Activated CD4-positive, alpha-beta T cell treated with anti-CD3 and anti-CD28 coated beads, Interleukin-2, amount 50 U/mL, for 16 hours (primary cell): Measurements from ENCODE around the gene PRKAR2B.
"Not testable (repeated sequence)": the region's sequence is repeated elsewhere in the genome, so short reads cannot be mapped to it uniquely, and the experiment has no call there.

Source experiments
- DNase-seq: peaks from one replicate; pipeline ENCODE4 v3.0.0-alpha.2; 2020

PRKAR2B gene

DNA sequence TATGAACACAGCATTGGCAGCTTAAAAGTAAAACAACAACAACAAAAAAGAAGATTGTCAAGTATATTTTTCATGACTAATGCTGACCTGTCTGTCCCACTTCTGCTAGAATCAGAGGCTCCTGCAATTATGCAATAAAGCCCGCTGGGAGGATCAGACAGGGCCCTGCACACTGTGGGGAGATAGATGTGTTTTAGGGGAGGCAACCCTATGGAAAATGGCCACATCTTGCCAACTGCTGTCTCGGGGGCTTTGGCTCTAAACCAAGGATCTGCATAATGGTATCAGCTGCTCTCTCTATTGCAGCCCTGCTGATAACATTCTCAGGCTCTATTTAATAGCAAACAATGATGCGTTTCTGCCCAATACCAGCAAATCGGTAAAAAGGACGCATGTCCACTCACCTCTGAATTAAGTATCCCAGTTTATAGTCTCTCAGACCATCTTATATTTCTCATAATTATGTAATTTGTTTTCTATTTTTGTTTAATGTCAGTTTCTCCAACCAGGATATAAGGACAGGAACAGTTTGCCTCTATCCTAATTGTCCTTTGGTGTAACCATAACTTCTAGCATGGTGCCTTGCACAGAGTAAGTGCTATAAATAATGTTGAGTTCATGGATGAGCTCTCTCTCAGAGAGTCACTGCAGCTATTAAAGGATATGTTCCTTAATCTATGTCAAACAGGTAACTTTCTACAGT, 15.3 kb upstream of the PRKAR2B start:
- no peak for DNase-seq

DNA sequence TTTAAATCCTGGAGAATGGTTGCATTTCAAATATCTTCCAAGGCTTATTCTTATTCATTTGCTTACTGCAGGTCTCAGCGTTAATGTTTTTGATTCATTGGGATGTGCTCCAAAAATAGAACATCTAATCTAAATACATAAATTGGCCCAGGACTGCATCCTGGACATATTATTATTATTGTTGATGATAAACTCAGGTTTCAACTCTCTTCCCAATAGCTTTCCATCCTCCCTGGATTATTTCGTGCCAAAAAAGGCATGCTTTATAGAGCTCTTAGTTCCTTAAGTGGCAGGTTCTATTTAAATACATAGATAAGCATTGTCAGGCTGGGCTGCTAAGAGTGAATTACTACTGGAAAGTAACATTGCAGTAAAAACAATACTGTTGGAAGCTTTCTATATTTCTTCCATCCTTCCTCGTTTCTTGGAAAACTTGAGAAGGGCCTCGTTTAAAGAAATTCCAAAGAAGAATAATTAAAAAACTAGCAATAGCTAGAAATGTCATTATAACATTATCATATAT, 14.7 kb upstream of the PRKAR2B start:
- no peak for DNase-seq

GRCh38 chr7:107032050-107032449, 12.5 kb upstream of the PRKAR2B start:
- DNase-seq, result no peak

- DNase-seq, result no peak
Observed at GRCh38 chr7:107032720-107033438, 11.6 kb upstream of the PRKAR2B start.

DNA sequence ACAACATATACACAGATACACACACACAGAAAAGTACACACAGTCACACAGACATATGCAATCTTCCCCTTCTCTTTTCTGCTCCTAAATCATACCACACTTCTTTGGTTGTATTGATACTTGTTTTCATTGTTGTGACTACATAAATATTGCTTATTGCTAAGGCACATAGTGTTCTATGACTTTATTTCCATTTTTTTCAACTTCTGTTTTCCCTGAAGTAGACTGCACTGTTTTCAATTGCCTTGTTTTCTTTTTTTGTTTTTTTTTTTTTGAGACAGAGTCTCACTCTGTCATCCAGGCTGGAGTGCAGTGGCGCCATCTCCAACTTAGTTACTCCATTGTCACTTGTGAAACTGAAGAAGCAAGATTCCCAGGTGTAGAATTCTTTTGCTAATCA, 10.0 kb upstream of the PRKAR2B start:
- no peak for DNase-seq

DNA sequence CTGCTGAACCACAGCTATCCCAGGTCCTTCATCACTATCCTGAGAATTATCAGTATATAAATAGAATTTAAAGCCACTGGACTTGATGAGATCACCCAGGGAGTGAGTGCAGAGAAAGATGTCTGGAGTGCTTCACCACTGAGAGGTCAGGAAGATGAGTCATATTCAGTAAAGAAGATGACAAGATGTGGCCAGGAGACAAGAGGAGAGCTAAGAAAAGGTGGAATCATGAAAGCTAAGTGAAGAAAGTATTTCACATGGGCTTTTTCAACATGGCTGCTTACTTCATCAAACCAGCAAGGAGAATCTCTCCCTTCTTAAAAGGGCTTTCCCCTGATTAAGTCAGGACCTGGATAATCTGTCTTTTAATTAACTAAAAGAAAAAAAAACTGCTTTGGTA, 9.1 kb upstream of the PRKAR2B start:
- DNase-seq, result no peak

DNA sequence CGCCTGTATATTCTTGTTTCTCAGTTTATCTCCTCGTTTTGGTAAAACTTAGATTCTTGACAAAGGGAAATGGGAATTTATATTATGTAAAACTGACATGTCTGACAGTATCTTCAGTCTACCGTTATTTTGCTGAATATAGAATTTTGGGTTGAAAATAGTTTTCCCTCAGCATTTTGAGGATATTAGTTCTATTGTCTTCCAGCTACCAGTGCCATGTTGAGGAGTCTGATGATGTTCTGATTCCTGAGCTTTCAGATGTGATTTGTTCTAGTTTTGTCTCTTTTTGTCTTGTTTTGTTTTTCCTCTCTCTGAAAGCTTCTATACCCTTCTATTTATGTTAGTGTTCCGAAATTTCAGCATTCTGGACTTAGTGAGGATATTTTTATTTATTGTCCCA, 8.0 kb upstream of the PRKAR2B start:
- no peak for DNase-seq

GRCh38 chr7:107037717-107038603, 6.5 kb upstream of the PRKAR2B start:
- DNase-seq, result no peak

DNA sequence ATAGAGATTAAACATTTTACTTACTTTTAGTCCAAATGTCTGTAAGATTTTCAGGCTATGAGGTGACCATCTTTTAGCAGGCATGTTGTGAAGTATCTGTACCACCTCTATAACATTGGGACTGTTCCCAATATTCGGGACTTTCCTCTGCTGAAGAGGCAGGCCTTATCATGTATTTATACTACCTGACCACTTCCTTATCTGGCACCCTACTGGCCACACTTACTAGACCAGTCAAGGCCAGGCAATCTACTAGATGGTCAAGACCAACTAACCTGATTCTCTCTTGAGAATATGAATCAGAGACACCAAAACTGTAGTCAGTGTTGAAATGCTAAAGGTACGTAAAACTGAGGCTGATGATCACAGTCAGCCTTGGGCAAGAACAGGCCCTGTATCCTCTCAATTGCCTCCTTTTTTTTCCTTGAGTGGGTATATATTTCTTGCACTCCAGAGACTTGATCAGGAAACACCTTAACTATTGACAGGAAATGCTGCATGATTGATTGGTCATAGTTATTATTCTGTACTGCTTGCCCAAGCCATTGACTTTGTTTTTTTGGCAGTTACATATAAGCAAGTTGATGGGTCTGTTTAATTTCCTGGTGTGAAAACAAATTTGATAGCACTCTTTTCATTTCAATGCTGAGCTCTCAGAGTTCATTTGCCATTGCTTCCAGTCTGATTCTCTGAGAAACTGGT, 5.2 kb upstream of the PRKAR2B start:
- DNase-seq, result no peak

GRCh38 chr7:107041097-107041496, 3.4 kb upstream of the PRKAR2B start:
- no peak for DNase-seq

- DNase-seq, result not testable (repeated sequence)
Observed at GRCh38 chr7:107041764-107042163, 2.7 kb upstream of the PRKAR2B start.

GRCh38 chr7:107042326-107042910, 2.1 kb upstream of the PRKAR2B start:
- not testable (repeated sequence) for DNase-seq

DNA sequence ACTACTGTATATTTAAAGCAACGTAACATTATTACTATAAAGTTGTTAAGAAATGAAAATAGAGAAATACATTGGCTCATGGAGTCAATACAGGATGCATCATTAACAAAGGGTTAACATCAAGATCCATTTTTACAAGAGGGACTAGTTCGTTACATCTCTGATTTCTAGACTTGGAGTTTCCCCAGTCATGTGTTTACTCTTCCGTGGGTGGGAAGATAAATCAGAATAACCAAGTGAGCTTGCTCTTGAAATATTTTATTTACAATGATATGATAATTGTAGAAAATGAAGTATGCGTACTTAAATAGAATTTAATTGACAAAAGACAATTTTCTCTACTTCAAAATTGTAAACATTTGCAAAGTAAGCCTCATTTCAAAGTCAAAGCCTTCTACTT, 1.0 kb upstream of the PRKAR2B start:
- DNase-seq, result no peak

- no peak for DNase-seq
Observed at GRCh38 chr7:107043921-107044346, 571 bp upstream of the PRKAR2B start.

DNA sequence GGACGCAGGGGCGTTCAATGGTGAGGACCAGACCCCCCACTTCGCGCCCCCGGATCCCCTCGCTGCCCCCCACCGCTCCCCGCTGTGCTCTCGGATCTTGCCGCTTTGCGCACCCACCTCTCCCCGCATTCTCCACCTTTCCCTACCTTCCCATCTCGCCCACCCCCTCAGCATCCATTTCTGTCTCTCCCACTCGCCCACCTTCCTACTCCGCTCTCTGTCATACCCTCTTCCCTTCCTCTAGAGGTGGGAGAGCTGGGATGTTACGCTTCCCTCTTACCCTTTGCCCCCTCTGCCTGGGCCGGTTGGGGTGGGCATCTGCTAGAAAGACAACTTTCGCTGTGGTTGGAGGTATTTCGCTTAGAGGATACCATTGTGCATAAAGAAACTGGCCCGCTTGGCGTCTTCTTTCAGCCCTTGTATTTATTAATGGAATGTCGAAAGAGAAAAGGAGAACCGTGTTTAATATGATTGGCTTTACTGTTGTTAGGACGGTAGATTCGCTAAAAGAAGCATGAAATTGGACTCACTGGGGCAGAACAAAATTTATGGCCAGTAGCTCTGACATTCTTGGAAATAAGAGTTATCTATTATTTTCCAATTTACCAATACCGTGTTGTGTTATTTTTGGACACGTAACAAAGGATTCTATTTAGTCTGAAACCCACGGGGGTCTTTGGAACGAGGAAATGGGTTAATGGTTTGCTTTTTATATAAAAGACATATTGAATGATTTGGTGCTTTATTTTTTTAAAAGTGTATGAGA, 873 bp downstream of the PRKAR2B start:
- DNase-seq, result no peak

GRCh38 chr7:107045980-107046379, 1.5 kb downstream of the PRKAR2B start:
- DNase-seq, result no peak

DNA sequence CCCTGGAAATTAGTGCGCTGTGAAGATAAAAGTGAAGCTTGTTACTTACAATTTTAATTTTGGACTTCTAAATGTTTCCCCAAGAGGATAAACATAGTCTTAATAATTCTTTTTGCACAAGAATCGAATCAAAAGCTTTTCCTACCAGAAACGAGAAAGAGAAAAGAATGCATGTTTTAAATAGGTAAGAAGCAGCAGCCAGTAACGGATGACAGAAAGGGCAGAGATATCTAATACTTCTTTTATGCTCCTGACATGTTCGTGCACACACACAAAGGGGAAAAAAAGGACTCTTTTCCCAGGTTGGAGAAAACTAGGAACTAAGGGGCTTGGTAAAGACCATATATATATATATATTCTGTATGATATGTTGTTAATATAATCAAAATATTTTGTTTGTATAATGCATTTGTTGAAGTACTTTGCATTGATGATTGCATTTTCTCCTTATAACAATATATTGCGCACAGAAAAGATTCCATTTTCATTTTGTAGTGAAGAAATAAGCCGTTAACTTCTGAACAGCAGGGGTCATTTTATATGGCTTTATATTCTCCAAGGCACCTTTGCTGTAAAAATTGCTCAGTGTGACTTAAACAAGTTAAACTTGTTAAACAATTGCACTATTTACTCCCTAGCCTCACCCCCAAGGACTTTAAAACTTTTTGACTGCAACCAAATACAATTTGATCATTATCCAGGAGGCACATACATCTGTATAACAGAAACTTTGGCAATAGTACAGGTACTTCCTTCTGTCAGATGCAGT, 2.2 kb downstream of the PRKAR2B start:
- no peak for DNase-seq

DNA sequence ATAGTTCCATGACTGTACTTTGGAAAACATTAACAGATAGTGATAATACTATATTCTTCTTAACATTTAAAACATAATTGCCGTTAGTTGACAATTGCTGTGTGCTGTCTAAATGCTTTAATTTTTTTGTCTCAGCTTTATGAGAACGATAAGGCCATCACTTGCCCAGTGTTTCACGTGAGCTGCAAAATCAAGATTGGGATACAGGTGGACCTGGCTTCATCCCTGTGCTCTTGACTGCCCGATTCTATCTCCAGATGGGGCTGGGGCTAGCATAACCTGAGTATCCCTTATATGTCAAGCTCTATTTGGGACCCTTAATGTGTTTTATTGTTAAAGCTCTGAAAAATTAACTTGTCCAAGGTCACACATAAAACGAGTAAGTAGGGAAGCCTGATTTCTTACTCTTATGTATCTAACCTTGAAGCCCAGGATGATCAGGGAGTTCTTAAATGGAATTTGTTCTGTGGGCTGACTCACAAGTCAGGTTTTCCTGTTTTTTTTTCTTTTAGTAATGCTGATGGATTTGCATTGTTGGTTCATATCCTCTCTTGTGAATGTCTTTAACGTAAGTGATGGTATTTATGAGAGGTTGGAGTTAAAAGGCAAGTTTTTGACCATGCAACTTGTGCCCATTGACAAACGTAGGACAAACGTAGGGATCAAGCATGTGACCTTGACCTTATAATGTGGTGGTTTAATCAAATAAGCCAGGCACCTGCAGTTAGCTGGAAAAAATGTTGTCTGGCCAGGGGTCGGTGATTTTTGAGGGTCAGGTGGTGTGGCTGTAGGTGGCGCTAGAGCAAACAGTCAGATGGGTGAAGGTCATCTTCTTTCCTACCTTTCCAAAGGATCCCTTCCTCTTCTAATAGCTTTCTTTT, 3.6 kb downstream of the PRKAR2B start:
- DNase-seq, result no peak

GRCh38 chr7:107048783-107049418, 4.4 kb downstream of the PRKAR2B start:
- DNase-seq, result no peak
